Smooth muscle cell (in vitro differentiated cells): Measurements from ENCODE around the gene TNFSF9. TPM values are rescaled to one million over a fixed set of nuclear protein-coding genes. Genes with fewer than 3 reads are reported as not detected.

Source experiments
- DNase-seq: peaks from one replicate; lab custom pipeline; 2025; ENCODE audit not compliant: unreplicated experiment; lab: John Stamatoyannopoulos, UW
- H2AFZ ChIP-seq: fragments of 200-600 bp; sonication (generic); 2 replicates; pipeline ENCODE4 v1.6.0; 2016; ENCODE audit warnings: antibody characterized with exemption, low read depth, mild to moderate bottlenecking
- H3F3A ChIP-seq: fragments of 200-600 bp; sonication (generic); 2 replicates; pipeline ENCODE4 v1.6.0; 2017; ENCODE audit warnings: antibody characterized with exemption, low read depth
- H3K27ac ChIP-seq: fragments of 200-600 bp; sonication (generic); 2 replicates; pipeline ENCODE4 v1.5.1; 2016; ENCODE audit warnings: low read depth, mild to moderate bottlenecking
- H3K27me3 ChIP-seq: fragments of 200-600 bp; sonication (generic); 2 replicates; pipeline ENCODE4 v1.6.1; 2016; ENCODE audit warnings: low read depth, mild to moderate bottlenecking
- H3K36me3 ChIP-seq: fragments of 200-600 bp; sonication (generic); 2 replicates; pipeline ENCODE4 v1.5.1; 2016; ENCODE audit warnings: low read depth
- H3K4me1 ChIP-seq: fragments of 200-600 bp; sonication (generic); 2 replicates; pipeline ENCODE4 v1.5.1; 2016; ENCODE audit warnings: low read depth
- H3K4me2 ChIP-seq: fragments of 200-600 bp; sonication (generic); 2 replicates; pipeline ENCODE4 v1.6.0; 2016; ENCODE audit warnings: mild to moderate bottlenecking
- H3K4me3 ChIP-seq: fragments of 200-600 bp; sonication (generic); 2 replicates; pipeline ENCODE4 v1.5.1; 2016; ENCODE audit warnings: mild to moderate bottlenecking
- H3K79me2 ChIP-seq: fragments of 200-600 bp; sonication (generic); 2 replicates; pipeline ENCODE4 v1.6.0; 2016; ENCODE audit warnings: low read depth, mild to moderate bottlenecking
- H3K9ac ChIP-seq: fragments of 200-600 bp; sonication (generic); 2 replicates; pipeline ENCODE4 v1.6.0; 2016; ENCODE audit warnings: low read depth
- H3K9me3 ChIP-seq: fragments of 200-600 bp; sonication (generic); replicated peaks from 2 replicates; pipeline ENCODE4 v1.5.1; 2016; ENCODE audit warnings: low read depth
- H4K20me1 ChIP-seq: fragments of 200-600 bp; sonication (generic); 2 replicates; pipeline ENCODE4 v1.6.0; 2016; ENCODE audit warnings: low read depth
- WGBS: methylation state at CpG from one replicate; pipeline ENCODE4 v1.1.7; 2016; ENCODE audit warnings: low lambda C conversion rate; 5-methylcytosine and 5-hydroxymethylcytosine counted together
- polyA plus RNA-seq: library from polyadenylated mRNA; unstranded; fragments of >200 nt; fragmentation: Nextera tagmentation; extraction: Ambion mirVana; gene quantifications from 2 replicates; pipeline ENCODE4 v1.2.1, GENCODE V29; 2016
- total RNA-seq: library from RNA; depleted of rRNA; stranded (reverse); fragments of >200 nt; gene quantifications from 2 replicates; pipeline ENCODE4 v1.2.3, GENCODE V29; 2014
- TF ChIP-seq, protein P1 (sequence below): fragments of 200-600 bp; sonication (generic); IDR thresholded peaks from 2 replicates; pipeline ENCODE4 v1.5.1; 2017; ENCODE audit warnings: borderline replicate concordance, mild to moderate bottlenecking, antibody characterized with exemption; ENCODE audit not compliant: insufficient read depth, poor library complexity, severe bottlenecking

The TNFSF9 gene
- total and polyA plus RNA-seq, 2 experiments from 2014 or later: 3.4 to 7.3 TPM

DNA sequence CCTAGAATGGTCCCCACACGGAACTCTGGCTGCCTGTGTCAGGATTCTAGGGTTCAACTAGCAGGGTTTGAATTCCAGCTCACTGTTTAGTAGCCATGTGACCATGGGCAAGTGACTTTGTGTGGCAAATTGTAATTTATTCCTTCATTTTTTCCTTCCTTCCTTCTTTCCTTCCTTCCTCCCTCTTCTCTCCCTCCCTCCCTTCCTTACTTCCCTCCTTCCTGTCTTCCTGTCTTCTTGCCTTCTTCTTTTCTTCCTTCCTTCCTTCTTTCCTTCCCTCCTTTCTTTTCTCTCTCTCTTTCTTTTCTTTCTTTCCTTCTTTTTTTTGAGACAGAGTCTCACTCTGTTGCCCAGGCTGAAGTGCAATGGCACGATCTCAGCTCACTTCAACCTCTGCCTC is 40.7 kb upstream of the TNFSF9 start:
- no peak overlapping the region for H3K27ac ChIP-seq
- no peak overlapping the region for H3K9ac ChIP-seq
- H3K36me3 ChIP-seq: no peaks in the 10 kb centered on the region
- no peaks in the 10 kb centered on the region for H3K9me3 ChIP-seq
- no peak overlapping the region for H3K4me2 ChIP-seq
- DNase-seq: no peak
- no peaks in the 10 kb centered on the region for H3K79me2 ChIP-seq
- TF ChIP-seq, protein P1, sequence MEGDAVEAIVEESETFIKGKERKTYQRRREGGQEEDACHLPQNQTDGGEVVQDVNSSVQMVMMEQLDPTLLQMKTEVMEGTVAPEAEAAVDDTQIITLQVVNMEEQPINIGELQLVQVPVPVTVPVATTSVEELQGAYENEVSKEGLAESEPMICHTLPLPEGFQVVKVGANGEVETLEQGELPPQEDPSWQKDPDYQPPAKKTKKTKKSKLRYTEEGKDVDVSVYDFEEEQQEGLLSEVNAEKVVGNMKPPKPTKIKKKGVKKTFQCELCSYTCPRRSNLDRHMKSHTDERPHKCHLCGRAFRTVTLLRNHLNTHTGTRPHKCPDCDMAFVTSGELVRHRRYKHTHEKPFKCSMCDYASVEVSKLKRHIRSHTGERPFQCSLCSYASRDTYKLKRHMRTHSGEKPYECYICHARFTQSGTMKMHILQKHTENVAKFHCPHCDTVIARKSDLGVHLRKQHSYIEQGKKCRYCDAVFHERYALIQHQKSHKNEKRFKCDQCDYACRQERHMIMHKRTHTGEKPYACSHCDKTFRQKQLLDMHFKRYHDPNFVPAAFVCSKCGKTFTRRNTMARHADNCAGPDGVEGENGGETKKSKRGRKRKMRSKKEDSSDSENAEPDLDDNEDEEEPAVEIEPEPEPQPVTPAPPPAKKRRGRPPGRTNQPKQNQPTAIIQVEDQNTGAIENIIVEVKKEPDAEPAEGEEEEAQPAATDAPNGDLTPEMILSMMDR: no peak
- H2AFZ ChIP-seq: no peak overlapping the region
- H3K4me1 ChIP-seq: no peaks in the 10 kb centered on the region
- H3K4me3 ChIP-seq: no peak overlapping the region
- H3F3A ChIP-seq: no peaks in the 10 kb centered on the region
- no peaks in the 10 kb centered on the region for H3K27me3 ChIP-seq
- 86% methylated on average over 2 of the region's 2 CpGs for WGBS
- H4K20me1 ChIP-seq: no peaks in the 10 kb centered on the region

DNA sequence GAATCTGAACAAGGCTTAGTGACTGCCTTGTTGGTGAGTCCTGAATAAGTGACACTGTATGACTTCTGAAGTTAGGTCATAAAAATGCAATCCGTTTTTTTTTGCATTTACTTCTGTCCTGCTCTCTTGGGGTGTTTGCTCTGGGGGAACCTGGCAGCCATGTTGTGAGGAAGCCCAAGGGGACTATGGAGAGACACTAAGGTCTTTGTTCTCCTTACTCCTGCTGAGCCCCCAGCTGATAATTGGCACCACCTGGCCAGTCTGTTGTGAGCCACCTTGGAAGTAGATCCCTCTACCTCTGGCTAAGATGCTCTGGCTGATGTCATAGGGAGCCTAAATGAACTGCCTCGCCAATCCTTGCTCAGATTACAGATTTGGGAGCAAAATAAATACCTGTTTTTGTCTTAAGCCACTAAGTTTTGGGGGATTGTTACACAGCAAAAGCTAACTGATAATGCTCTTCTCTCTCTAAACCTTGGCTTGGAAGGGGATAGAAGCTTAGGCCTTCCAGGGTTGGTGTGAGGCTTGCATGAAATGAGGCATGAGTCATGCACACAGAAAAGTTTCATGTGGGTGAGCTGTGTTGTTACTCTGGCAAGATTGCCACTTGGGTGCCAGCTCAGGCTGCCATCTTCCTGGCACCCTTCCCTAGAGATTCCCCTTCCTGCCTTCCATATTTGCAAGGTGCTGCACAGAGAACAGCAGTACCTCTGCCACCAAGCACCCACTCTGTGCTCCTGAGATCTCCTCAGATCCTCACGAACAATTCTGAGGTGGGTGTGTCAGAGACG is 38.8 kb upstream of the TNFSF9 start:
- H3K36me3 ChIP-seq: no peaks in the 10 kb centered on the region
- no peaks in the 10 kb centered on the region for H3K27me3 ChIP-seq
- H3K9me3 ChIP-seq: no peaks in the 10 kb centered on the region
- H3K4me2 ChIP-seq: no peak overlapping the region
- no peaks in the 10 kb centered on the region for H4K20me1 ChIP-seq
- H3K4me3 ChIP-seq: no peak overlapping the region
- TF ChIP-seq, protein P1: no peak
- H3F3A ChIP-seq: no peaks in the 10 kb centered on the region
- DNase-seq: no peak
- no peak overlapping the region for H2AFZ ChIP-seq
- H3K79me2 ChIP-seq: no peaks in the 10 kb centered on the region
- H3K4me1 ChIP-seq: no peaks in the 10 kb centered on the region
- no peak overlapping the region for H3K27ac ChIP-seq
- H3K9ac ChIP-seq: no peak overlapping the region
- 82% methylated on average over 4 of the region's 4 CpGs for WGBS

DNA sequence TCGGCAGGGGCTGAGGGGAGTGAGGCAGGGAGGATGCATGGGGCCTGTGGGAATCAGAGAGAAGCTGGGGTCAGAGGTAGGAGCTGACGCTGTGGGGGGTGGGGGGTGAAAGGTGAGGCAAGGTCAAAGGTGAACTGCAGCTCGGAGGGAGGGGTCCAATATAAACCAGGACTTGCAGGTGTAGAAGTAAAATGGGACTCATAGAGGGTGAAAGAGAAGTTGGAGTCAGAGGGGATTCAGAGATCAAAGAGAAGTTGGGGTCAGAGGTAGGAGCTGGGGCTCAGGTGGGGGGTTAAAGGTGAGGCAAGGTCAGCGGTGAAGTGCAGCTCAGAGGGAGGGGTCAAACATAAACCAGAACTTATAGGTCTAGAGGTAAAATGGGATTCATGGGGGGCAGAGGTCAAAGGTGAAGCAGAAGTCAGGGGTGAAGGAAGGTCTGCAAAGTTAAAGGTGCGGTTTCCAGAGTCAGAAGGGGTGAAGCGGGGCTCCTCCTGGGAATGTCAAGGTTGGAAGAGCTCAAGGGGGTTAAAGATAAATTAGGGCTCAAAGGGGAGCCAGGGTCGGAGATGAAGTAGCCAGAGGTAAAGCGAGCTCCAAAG is 36.3 kb upstream of the TNFSF9 start:
- H3K4me1 ChIP-seq: no peaks in the 10 kb centered on the region
- no peak overlapping the region for H2AFZ ChIP-seq
- H4K20me1 ChIP-seq: no peaks in the 10 kb centered on the region
- TF ChIP-seq, protein P1: no peak
- no peaks in the 10 kb centered on the region for H3F3A ChIP-seq
- H3K27me3 ChIP-seq: peaks cover 5% of the 10 kb centered on the region
- H3K79me2 ChIP-seq: no peaks in the 10 kb centered on the region
- H3K36me3 ChIP-seq: no peaks in the 10 kb centered on the region
- H3K4me2 ChIP-seq: no peak overlapping the region
- WGBS: 91% methylated on average over 8 of the region's 8 CpGs
- no peaks in the 10 kb centered on the region for H3K9me3 ChIP-seq
- no peak overlapping the region for H3K27ac ChIP-seq
- no peak overlapping the region for H3K4me3 ChIP-seq
- H3K9ac ChIP-seq: no peak overlapping the region
- no peak for DNase-seq
